HFF-Myc (cell line): Measurements from ENCODE around the gene RBM24.

Source experiments
- DNase-seq: peaks from one replicate; pipeline ENCODE4 v3.0.0-alpha.2; 2011; ENCODE audit warnings: low read depth; ENCODE audit errors: extremely low read depth
- H3K4me3 ChIP-seq: replicated peaks from 2 replicates; pipeline ENCODE4 v1.5.1; 2011; ENCODE audit warnings: low read depth, mild to moderate bottlenecking, control low read depth, low read length
- TF ChIP-seq, protein P1 (sequence below): IDR thresholded peaks from 2 replicates; pipeline ENCODE4 v1.5.1; 2012; ENCODE audit warnings: mild to moderate bottlenecking, low read depth, low read length, control low read depth; ENCODE audit errors: missing control alignments

Gene RBM24

GRCh38 chr6:17298257-17298656 is 17.1 kb downstream of the RBM24 start:
- H3K4me3 ChIP-seq: no peak overlapping the region
- no peak for DNase-seq
- TF ChIP-seq, protein P1, sequence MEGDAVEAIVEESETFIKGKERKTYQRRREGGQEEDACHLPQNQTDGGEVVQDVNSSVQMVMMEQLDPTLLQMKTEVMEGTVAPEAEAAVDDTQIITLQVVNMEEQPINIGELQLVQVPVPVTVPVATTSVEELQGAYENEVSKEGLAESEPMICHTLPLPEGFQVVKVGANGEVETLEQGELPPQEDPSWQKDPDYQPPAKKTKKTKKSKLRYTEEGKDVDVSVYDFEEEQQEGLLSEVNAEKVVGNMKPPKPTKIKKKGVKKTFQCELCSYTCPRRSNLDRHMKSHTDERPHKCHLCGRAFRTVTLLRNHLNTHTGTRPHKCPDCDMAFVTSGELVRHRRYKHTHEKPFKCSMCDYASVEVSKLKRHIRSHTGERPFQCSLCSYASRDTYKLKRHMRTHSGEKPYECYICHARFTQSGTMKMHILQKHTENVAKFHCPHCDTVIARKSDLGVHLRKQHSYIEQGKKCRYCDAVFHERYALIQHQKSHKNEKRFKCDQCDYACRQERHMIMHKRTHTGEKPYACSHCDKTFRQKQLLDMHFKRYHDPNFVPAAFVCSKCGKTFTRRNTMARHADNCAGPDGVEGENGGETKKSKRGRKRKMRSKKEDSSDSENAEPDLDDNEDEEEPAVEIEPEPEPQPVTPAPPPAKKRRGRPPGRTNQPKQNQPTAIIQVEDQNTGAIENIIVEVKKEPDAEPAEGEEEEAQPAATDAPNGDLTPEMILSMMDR: no peak

GRCh38 chr6:17299222-17299621 is 18.1 kb downstream of the RBM24 start:
- TF ChIP-seq, protein P1: no peak
- DNase-seq: no peak
- no peak overlapping the region for H3K4me3 ChIP-seq

DNA sequence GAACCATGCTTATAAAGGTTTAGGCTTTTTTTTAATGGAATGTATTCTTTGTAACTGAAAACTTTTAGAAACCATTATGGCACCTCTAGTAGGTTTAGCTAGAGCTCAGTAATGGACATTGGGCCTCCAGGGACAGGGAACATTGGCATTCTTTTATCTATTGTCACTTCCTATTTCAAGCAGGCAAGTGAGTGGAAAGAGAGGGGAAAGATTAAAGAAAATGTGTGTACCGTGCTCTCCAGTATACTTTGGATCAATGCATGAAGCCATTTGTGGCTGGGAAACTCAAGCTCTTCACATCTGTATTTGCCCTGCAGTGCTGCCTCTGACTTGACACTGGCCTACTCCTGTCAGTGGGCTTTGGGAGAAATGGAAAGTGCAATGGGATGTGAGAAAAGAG is 18.6 kb downstream of the RBM24 start:
- H3K4me3 ChIP-seq: no peak overlapping the region
- TF ChIP-seq, protein P1: no peak
- DNase-seq: no peak

DNA sequence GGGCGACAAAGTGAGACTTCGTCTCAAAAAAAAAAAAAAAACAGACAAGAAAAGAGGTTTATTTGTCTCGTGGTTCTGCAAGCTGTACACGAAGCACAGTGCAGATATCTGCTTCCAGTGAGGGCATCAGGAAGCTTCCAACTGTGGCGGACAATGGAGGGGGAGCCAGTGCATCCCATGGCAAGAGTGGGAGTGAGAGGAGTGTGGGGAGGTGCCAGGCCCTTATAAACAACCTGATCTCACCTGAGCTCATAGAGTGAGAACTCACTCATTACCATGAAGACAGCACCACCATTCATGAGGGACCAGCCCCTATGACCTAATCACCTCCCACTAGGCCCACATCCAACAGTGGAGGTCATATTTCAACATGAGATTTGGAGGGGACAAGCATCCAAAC is 19.5 kb downstream of the RBM24 start:
- DNase-seq: no peak
- TF ChIP-seq, protein P1: no peak
- H3K4me3 ChIP-seq: no peak overlapping the region

- no peak overlapping the region for H3K4me3 ChIP-seq
- TF ChIP-seq, protein P1: no peak
- no peak for DNase-seq
Observed at GRCh38 chr6:17303444-17303843, 22.3 kb downstream of the RBM24 start.

DNA sequence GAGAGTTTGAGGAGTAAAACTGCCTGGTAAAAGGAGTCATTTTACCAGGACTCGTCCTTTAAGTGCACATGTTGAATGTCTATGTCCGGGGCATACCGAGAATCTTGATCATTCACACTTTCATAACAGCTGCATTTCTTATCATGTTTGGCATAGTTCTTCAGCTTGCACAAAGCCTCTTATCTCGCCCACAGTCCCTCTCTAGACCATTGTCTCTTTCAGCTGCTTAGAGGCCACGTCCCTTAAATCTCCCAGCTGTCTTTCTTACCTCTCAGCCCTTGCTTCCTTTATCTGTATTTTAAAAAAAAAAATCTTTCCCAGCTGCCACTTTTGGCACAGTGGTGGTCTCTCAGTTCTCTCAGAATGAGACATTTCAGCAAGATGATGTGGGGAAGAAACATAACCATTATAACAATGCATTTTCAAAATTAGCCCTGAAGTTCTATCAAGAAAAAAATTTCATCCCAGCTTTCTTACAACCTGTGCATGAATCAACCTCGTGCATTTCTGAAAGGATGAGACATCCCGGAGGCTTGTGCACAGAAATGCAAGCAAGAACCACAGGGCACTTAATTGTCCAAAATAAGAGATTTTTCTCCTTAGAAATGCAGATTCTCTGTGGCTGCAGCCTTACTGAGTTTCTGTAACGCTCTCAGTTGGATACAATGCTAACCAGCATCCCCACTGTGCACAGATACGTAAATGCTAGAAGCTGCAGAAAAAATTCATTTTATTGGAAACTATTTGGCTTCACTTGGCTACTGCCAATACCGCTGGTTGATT is 24.2 kb downstream of the RBM24 start:
- H3K4me3 ChIP-seq: no peak overlapping the region
- DNase-seq: no peak
- TF ChIP-seq, protein P1: no peak
